Caki2 (cell line): ENCODE measurements around the gene ICAM3. TPM values are rescaled to one million over a fixed set of nuclear protein-coding genes. Genes with fewer than 3 reads are reported as not detected.

ENCODE experiments used
- DNase-seq: peaks from one replicate; pipeline ENCODE4 v3.0.0-alpha.2; 2015; ENCODE audit warnings: low read depth
- in situ Hi-C: cut with HindIII; loops from 2 replicates; pipeline ENCODE4 v1.10.0; 2016; ENCODE audit warnings: low sequenced_read_pairs, low pct_unique_long_range_greater_than_20kb, mixed read lengths
- total RNA-seq: library from RNA; depleted of rRNA; stranded (reverse); fragments of >200 nt; shearing (Covaris generic); gene quantifications from 2 replicates; pipeline ENCODE4 v1.2.3, GENCODE V29; 2014; ENCODE audit warnings: low replicate concordance; rRNA removed

ICAM3 gene
- total RNA-seq, 1 experiment from 2014 or later = 10.1 TPM

DNA sequence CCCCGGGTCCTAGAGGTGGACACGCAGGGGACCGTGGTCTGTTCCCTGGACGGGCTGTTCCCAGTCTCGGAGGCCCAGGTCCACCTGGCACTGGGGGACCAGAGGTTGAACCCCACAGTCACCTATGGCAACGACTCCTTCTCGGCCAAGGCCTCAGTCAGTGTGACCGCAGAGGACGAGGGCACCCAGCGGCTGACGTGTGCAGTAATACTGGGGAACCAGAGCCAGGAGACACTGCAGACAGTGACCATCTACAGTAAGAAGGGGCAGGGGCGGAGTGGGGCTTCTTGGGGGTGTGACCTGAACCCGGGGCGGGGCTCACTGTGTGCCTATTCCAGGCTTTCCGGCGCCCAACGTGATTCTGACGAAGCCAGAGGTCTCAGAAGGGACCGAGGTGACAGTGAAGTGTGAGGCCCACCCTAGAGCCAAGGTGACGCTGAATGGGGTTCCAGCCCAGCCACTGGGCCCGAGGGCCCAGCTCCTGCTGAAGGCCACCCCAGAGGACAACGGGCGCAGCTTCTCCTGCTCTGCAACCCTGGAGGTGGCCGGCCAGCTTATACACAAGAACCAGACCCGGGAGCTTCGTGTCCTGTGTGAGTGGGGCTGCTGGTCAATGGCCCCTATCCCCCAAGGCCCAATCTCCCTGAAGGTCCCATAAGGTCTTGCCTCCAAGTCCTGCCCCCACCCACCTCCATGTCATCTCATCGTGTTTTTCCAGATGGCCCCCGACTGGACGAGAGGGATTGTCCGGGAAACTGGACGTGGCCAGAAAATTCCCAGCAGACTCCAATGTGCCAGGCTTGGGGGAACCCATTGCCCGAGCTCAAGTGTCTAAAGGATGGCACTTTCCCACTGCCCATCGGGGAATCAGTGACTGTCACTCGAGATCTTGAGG lies 55.1 kb downstream of the ICAM3 start:
- DNase-seq = no peak
- in situ Hi-C loops = no loop called here

Other genes starting within 250 kb of the ICAM3 start
- gene ANGPTL6, start 236.9 kb downstream of the ICAM3 start, total RNA-seq = 1.4 TPM in 1 of 2 replicates, not detected in the other
- 40.0 TPM in 2 replicates for gene PPAN, start 233.3 kb downstream of the ICAM3 start, total RNA-seq
- gene P2RY11, start 227.9 kb downstream of the ICAM3 start, total RNA-seq = 1.8 and 2.8 TPM in 2 replicates
- 190 and 194 TPM in 2 replicates for gene EIF3G, start 219.7 kb downstream of the ICAM3 start, total RNA-seq
- 25.4 and 39.0 TPM in 2 replicates for gene DNMT1, start 144.7 kb downstream of the ICAM3 start, total RNA-seq
- gene S1PR2, start 108.3 kb downstream of the ICAM3 start, total RNA-seq = 1.9 and 2.5 TPM in 2 replicates
- 64.6 and 65.2 TPM in 2 replicates for gene MRPL4, start 87.4 kb downstream of the ICAM3 start, total RNA-seq
- 0.43 TPM in 1 of 2 replicates, not detected in the other for gene ICAM1, start 68.5 kb downstream of the ICAM3 start, total RNA-seq
- gene ICAM4, start 52.7 kb downstream of the ICAM3 start, total RNA-seq = not detected in 2 replicates
- gene ICAM5, start 49.7 kb downstream of the ICAM3 start, total RNA-seq = 0.20 and 0.23 TPM in 2 replicates
- not detected in 2 replicates for gene ZGLP1, start 29.8 kb downstream of the ICAM3 start, total RNA-seq
- gene FDX2, start 23.6 kb downstream of the ICAM3 start, total RNA-seq = 12.9 and 27.9 TPM in 2 replicates
- gene RAVER1, start 6.1 kb downstream of the ICAM3 start, total RNA-seq = 9.2 and 10.6 TPM in 2 replicates
- gene TYK2, start 40.9 kb upstream of the ICAM3 start, total RNA-seq = 34.3 and 47.6 TPM in 2 replicates
- 120 and 175 TPM in 2 replicates for gene CDC37, start 63.9 kb upstream of the ICAM3 start, total RNA-seq
- 0.20 and 3.6 TPM in 2 replicates for gene PDE4A, start 80.9 kb upstream of the ICAM3 start, total RNA-seq
- gene KEAP1, start 163.7 kb upstream of the ICAM3 start, total RNA-seq = 98.3 and 114 TPM in 2 replicates
- gene S1PR5, start 177.8 kb upstream of the ICAM3 start, total RNA-seq = 4.6 and 11.6 TPM in 2 replicates
- gene ATG4D, start 204.3 kb upstream of the ICAM3 start, total RNA-seq = 17.8 and 38.4 TPM in 2 replicates
- gene KRI1, start 226.4 kb upstream of the ICAM3 start, total RNA-seq = 7.4 and 7.5 TPM in 2 replicates
- gene CDKN2D, start 229.4 kb upstream of the ICAM3 start, total RNA-seq = 4.7 and 8.5 TPM in 2 replicates
- 29.2 and 48.7 TPM in 2 replicates for gene AP1M2, start 247.7 kb upstream of the ICAM3 start, total RNA-seq